Mesangial cell (primary cell): ENCODE results near the gene OR56B4. TPM values are rescaled to one million over a fixed set of nuclear protein-coding genes. Genes with fewer than 3 reads are reported as not detected.

ENCODE experiments used
- total RNA-seq: library from RNA; depleted of rRNA; stranded (reverse); fragments of >200 nt; gene quantifications from 2 replicates; pipeline ENCODE4 v1.2.3, GENCODE V29; 2015

OR56B4 gene
- total RNA-seq = not detected in 2 replicates

GRCh38 chr11:6107384-6107783 lies at the start of gene OR56B4:
Gene OR56B4 (plus strand): TSS chr11:6107684. CDS start chr11:6107779, 95 bp downstream.

Other genes with a start within 250 kb of the OR56B4 start
- not detected in 2 replicates for gene OR52E8, start 250.0 kb upstream of the OR56B4 start, total RNA-seq
- not detected in 2 replicates for gene OR52E4, start 227.1 kb upstream of the OR56B4 start, total RNA-seq
- not detected in 2 replicates for gene OR52E5, start 214.5 kb upstream of the OR56B4 start, total RNA-seq
- not detected in 2 replicates for gene OR56A3, start 165.4 kb upstream of the OR56B4 start, total RNA-seq
- gene OR56A5, start 139.2 kb upstream of the OR56B4 start, total RNA-seq = not detected in 2 replicates
- gene OR52L1, start 120.7 kb upstream of the OR56B4 start, total RNA-seq = not detected in 2 replicates
- not detected in 2 replicates for gene OR56A4, start 100.7 kb upstream of the OR56B4 start, total RNA-seq
- gene OR56A1, start 76.9 kb upstream of the OR56B4 start, total RNA-seq = not detected in 2 replicates
- not detected in 2 replicates for gene OR52B2, start 62.6 kb downstream of the OR56B4 start, total RNA-seq
- gene OR52W1, start 91.5 kb downstream of the OR56B4 start, total RNA-seq = not detected in 2 replicates
- not detected in 2 replicates for gene C11orf42, start 97.9 kb downstream of the OR56B4 start, total RNA-seq
- 11.6 and 18.6 TPM in 2 replicates for gene FHIP1B, start 127.0 kb downstream of the OR56B4 start, total RNA-seq
- under 0.01 TPM in 1 of 2 replicates, not detected in the other for gene CNGA4, start 131.4 kb downstream of the OR56B4 start, total RNA-seq
- gene CCKBR, start 152.2 kb downstream of the OR56B4 start, total RNA-seq = 0.25 TPM in 1 of 2 replicates, not detected in the other
- 161 and 319 TPM in 2 replicates for gene CAVIN3, start 212.8 kb downstream of the OR56B4 start, total RNA-seq